ENCODE measurements around the gene GSPT1.

DNA sequence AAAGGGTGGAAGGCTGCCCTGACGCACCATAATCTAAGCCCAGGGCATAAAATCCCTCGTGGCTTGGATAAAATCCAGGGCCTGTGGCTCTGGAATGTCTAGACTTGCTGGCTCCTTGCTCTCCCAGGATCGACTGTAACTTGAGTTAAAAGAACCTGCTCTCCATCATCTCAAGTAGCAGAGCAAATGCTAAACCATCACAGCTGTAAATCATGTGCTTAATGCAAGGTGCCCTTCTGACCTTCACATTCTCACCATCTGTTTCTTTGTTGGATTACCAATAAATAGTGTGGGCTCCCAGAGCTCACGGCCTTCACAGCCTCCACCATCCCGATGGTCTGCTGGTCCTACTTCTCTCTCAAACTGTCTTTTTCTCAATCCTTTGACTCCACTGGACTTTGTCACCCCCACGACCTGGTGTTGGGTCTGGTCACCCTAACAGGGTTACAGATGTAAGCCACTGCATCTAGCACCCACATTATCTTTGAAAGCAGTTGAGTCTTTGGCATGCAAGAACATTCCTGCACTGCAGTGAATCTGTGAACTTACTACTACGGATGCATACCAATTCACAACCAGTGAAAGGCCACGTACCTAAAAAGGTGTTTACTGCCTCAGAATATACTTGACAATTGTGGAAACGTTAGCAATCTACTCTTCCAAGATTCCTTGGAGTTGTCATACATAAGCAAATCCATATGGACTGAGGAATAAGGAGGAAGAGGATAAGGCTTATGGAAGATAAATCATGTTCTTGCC, 79.7 kb downstream of the GSPT1 start:
- TF ChIP-seq, protein P1, sequence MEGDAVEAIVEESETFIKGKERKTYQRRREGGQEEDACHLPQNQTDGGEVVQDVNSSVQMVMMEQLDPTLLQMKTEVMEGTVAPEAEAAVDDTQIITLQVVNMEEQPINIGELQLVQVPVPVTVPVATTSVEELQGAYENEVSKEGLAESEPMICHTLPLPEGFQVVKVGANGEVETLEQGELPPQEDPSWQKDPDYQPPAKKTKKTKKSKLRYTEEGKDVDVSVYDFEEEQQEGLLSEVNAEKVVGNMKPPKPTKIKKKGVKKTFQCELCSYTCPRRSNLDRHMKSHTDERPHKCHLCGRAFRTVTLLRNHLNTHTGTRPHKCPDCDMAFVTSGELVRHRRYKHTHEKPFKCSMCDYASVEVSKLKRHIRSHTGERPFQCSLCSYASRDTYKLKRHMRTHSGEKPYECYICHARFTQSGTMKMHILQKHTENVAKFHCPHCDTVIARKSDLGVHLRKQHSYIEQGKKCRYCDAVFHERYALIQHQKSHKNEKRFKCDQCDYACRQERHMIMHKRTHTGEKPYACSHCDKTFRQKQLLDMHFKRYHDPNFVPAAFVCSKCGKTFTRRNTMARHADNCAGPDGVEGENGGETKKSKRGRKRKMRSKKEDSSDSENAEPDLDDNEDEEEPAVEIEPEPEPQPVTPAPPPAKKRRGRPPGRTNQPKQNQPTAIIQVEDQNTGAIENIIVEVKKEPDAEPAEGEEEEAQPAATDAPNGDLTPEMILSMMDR (IDR thresholded peaks at IDR 0.05; ENCODE audit: low read length), result no peak
- TF ChIP-seq EZH2 (optimal IDR thresholded peaks at IDR 0.05; ENCODE audit: low read depth, low read length), result no peak
